GM12878 (cell line): ENCODE measurements around the gene KBTBD3.

Source experiments
- CHD2 ChIP-seq: IDR thresholded peaks from 2 replicates; pipeline ENCODE4 v1.6.1; 2011; ENCODE audit warnings: low read depth, low read length, improper control_type of control experiment, borderline replicate concordance
- CHD4 ChIP-seq: fragments of 200-600 bp; sonication (generic); IDR thresholded peaks from 2 replicates; pipeline ENCODE4 v1.6.1; 2016; ENCODE audit warnings: mild to moderate bottlenecking
- CTCF ChIP-seq, 3 experiments: IDR thresholded peaks in 2 of 3; conservative IDR thresholded peaks in 1 of 3; 2 replicates each; pipeline ENCODE4 v1.5.1; 2011; ENCODE audit warnings: low read depth in 3 of 3, low read length in 3 of 3, mild to moderate bottlenecking in 3 of 3, control low read depth in 2 of 3, moderate library complexity in 2 of 3, inconsistent platforms in 1 of 3, mixed read lengths in 1 of 3; ENCODE audit not compliant: control insufficient read depth in 2 of 3, insufficient read depth in 1 of 3; ENCODE audit errors: extremely low read depth in 1 of 3
- E4F1 ChIP-seq: fragments of 450-650 bp; IDR thresholded peaks from 2 replicates; pipeline ENCODE4 v1.6.1; 2018; ENCODE audit warnings: borderline replicate concordance, mild to moderate bottlenecking; ENCODE audit not compliant: partially characterized antibody
- EED ChIP-seq: sonication (generic); IDR thresholded peaks from 2 replicates; pipeline ENCODE4 v1.6.1; 2016; ENCODE audit warnings: antibody characterized with exemption, low read depth
- MTA3 ChIP-seq: IDR thresholded peaks from 2 replicates; pipeline ENCODE4 v1.6.1; 2012; ENCODE audit warnings: low read length, inconsistent platforms, borderline replicate concordance
- SMC3 ChIP-seq: IDR thresholded peaks from 2 replicates; pipeline ENCODE4 v1.6.1; 2011; ENCODE audit warnings: low read length, improper control_type of control experiment, borderline replicate concordance
- SREBF2 ChIP-seq: IDR thresholded peaks from 2 replicates; pipeline ENCODE4 v1.6.1; 2012; ENCODE audit warnings: mild to moderate bottlenecking, low read length
- TARDBP ChIP-seq: IDR thresholded peaks from 2 replicates; pipeline ENCODE4 v1.6.1; 2016; ENCODE audit warnings: borderline replicate concordance
- USF2 ChIP-seq: IDR thresholded peaks from 2 replicates; pipeline ENCODE4 v1.6.1; 2011; ENCODE audit warnings: low read depth, low read length, improper control_type of control experiment, borderline replicate concordance
- ZBTB4 ChIP-seq: fragments of 450-650 bp; formaldehyde crosslinking; IDR thresholded peaks from 2 replicates; pipeline ENCODE4 v1.4.0; 2022; ENCODE audit warnings: mild to moderate bottlenecking, moderate library complexity

GRCh38 chr11:106076171-106076918 lies 802 bp downstream of the KBTBD3 start:
- TF ChIP-seq CTCF (IDR thresholded peaks at IDR 0.05 in 2 of 3, conservative IDR thresholded peaks at IDR 0.05 in 1 of 3; ENCODE audit: control insufficient read depth in 2 of 3, extremely low read depth in 1 of 3, insufficient read depth in 1 of 3, low read depth in 3 of 3, low read length in 3 of 3) (no peak), USF2 (no peak), SMC3 (no peak), E4F1 (no peak), CHD4 (no peak), ZBTB4 (no peak), CHD2 (no peak), TARDBP (0 out of 2 replicates have a peak, but pooled peaks have one; percentile 6), SREBF2 (no peak), MTA3 (no peak), EED (no peak)
